Liver (tissue), 3 donors: ENCODE data around the gene ORM2.
"Not testable (repeated sequence)": the region's sequence is repeated elsewhere in the genome, so short reads cannot be mapped to it uniquely, and the experiment has no call there.

Experiments used
- ATF3 ChIP-seq: IDR thresholded peaks from 2 replicates; pipeline ENCODE4 v1.6.1; 2016; ENCODE audit warnings: antibody characterized with exemption
- GABPA ChIP-seq, 2 donors: IDR thresholded peaks in 1 of 2; conservative IDR thresholded peaks in 1 of 2; 2 replicates each; pipeline ENCODE4 v1.6.1; 2016; ENCODE audit warnings: antibody characterized with exemption in 2 of 2, mild to moderate bottlenecking in 1 of 2, moderate library complexity in 1 of 2
- HNF4A ChIP-seq, 2 donors: conservative IDR thresholded peaks; 2 replicates each; pipeline ENCODE4 v1.6.1; 2016; ENCODE audit warnings: antibody characterized with exemption in 2 of 2, mild to moderate bottlenecking in 2 of 2
- JUND ChIP-seq, 2 donors: IDR thresholded peaks; 2 replicates each; pipeline ENCODE4 v1.6.1; 2016; ENCODE audit warnings: antibody characterized with exemption in 2 of 2
- MAX ChIP-seq: IDR thresholded peaks from 2 replicates; pipeline ENCODE4 v1.6.1; 2016; ENCODE audit warnings: antibody characterized with exemption
- RAD21 ChIP-seq, 2 donors: IDR thresholded peaks; 2 replicates each; pipeline ENCODE4 v1.6.1; 2016; ENCODE audit warnings: antibody characterized with exemption in 2 of 2, mild to moderate bottlenecking in 2 of 2
- TAF1 ChIP-seq: conservative IDR thresholded peaks from 2 replicates; pipeline ENCODE4 v1.6.1; 2016; ENCODE audit warnings: antibody characterized with exemption, mild to moderate bottlenecking
- YY1 ChIP-seq: IDR thresholded peaks from 2 replicates; pipeline ENCODE4 v1.6.1; 2016; ENCODE audit warnings: antibody characterized with exemption, mild to moderate bottlenecking
- TF ChIP-seq, protein P1 (sequence below): fragments of 150-350 bp; IDR thresholded peaks from 2 replicates; pipeline ENCODE4 v1.5.1; 2017; ENCODE audit warnings: improper control_type of control experiment, low read depth, low read length; ENCODE audit not compliant: missing input control
- donor health status: healthy.
- donor health status: healthy.

GRCh38 chr9:114325684-114326254 lies 3.9 kb upstream of the ORM2 start:
- TF ChIP-seq RAD21 (IDR thresholded peaks at IDR 0.05); YY1; MAX; ATF3; GABPA (IDR thresholded peaks at IDR 0.05 in 1 of 2, conservative IDR thresholded peaks at IDR 0.05 in 1 of 2); TAF1: not testable (repeated sequence)
- TF ChIP-seq JUND (IDR thresholded peaks at IDR 0.05) (peak in 1 of 2 donors; percentile 12), HNF4A (conservative IDR thresholded peaks at IDR 0.05) (peak in 1 of 2 donors; percentile 29)
- TF ChIP-seq, protein P1, sequence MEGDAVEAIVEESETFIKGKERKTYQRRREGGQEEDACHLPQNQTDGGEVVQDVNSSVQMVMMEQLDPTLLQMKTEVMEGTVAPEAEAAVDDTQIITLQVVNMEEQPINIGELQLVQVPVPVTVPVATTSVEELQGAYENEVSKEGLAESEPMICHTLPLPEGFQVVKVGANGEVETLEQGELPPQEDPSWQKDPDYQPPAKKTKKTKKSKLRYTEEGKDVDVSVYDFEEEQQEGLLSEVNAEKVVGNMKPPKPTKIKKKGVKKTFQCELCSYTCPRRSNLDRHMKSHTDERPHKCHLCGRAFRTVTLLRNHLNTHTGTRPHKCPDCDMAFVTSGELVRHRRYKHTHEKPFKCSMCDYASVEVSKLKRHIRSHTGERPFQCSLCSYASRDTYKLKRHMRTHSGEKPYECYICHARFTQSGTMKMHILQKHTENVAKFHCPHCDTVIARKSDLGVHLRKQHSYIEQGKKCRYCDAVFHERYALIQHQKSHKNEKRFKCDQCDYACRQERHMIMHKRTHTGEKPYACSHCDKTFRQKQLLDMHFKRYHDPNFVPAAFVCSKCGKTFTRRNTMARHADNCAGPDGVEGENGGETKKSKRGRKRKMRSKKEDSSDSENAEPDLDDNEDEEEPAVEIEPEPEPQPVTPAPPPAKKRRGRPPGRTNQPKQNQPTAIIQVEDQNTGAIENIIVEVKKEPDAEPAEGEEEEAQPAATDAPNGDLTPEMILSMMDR = not testable (repeated sequence)
